ENCODE results near the gene JMJD1C.

GRCh38 chr10:63481815-63482421 lies 16.1 kb upstream of the JMJD1C start:
- TF ChIP-seq CTCF (IDR thresholded peaks at IDR 0.05) (no peak), POLR2A (IDR thresholded peaks at IDR 0.05) (no peak)

Measured in ovary (tissue), 3 donors.